ENCODE measurements around the gene DCAF15.
"Not testable (repeated sequence)": the region's sequence is repeated elsewhere in the genome, so short reads cannot be mapped to it uniquely, and the experiment has no call there.

Gene DCAF15

DNA sequence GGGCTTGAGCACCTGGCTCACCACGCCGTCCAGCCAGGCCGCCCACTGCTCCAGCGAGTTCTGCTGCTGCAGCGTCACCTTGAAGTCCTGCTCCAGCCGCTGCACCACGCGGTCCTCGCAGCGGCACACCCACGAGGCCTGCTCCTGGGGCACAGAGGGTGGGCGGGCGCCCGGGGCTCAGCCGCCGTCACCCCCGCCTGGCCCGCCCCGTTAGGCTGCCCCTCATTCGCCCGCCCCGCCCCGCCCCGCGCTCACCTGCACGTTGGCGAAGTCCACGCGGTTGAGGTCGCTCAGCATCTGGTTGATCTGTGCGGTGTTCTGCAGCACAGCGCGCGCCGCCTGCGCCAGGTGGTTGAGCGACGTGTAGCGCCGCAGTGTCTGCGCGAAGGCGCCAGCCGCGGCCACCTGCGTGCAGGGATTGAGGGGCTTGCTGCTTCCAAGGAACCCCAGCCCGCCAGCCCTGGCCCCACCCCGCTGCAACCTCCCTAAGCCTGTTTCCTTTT lies 11.3 kb downstream of the DCAF15 start:
- TF ChIP-seq, protein P1, sequence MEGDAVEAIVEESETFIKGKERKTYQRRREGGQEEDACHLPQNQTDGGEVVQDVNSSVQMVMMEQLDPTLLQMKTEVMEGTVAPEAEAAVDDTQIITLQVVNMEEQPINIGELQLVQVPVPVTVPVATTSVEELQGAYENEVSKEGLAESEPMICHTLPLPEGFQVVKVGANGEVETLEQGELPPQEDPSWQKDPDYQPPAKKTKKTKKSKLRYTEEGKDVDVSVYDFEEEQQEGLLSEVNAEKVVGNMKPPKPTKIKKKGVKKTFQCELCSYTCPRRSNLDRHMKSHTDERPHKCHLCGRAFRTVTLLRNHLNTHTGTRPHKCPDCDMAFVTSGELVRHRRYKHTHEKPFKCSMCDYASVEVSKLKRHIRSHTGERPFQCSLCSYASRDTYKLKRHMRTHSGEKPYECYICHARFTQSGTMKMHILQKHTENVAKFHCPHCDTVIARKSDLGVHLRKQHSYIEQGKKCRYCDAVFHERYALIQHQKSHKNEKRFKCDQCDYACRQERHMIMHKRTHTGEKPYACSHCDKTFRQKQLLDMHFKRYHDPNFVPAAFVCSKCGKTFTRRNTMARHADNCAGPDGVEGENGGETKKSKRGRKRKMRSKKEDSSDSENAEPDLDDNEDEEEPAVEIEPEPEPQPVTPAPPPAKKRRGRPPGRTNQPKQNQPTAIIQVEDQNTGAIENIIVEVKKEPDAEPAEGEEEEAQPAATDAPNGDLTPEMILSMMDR (IDR thresholded peaks at IDR 0.05; ENCODE audit: low read depth, low read length, missing control alignments) = no peak
- Histone ChIP-seq H3K27me3 (replicated peaks) (no peaks in the 10 kb centered on the region), H3K36me3 (replicated peaks) (peaks cover 48% of the 10 kb centered on the region), H3K4me3 (ENCODE audit: low read depth, low read length) (no peak overlapping the region), H3K27ac (no peak overlapping the region)
- in situ Hi-C loops (cut with HindIII; ENCODE audit: low pct_ligation_motif_present, low sequenced_read_pairs) = no loop called here
- DNase-seq = no peak

DNA sequence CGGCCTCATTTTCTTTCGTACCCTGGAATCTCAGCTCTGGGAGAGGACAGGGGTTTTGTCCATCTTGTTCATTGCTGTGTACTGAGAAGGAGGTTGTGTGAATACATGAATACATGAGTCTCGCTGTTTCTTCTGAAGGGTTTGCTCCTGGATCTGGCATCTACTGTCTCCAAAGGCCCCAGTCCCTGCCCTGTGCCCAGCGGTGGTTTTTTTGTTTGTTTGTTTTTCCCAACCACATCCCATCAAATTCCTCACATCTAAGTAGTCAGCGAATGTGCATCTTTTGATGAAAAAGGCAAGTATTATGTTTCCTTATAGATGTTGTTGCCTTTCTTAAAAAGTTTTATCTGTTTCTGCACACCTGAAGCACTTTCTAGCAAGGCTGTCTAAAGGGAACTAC lies 12.5 kb downstream of the DCAF15 start:
- Histone ChIP-seq H3K36me3 (replicated peaks) (peaks cover 49% of the 10 kb centered on the region), H3K27me3 (replicated peaks) (no peaks in the 10 kb centered on the region), H3K27ac (no peak overlapping the region), H3K4me3 (ENCODE audit: low read depth, low read length) (no peak overlapping the region)
- no peak for DNase-seq
- in situ Hi-C loops (cut with HindIII; ENCODE audit: low pct_ligation_motif_present, low sequenced_read_pairs) = no loop called here
- TF ChIP-seq, protein P1 (IDR thresholded peaks at IDR 0.05; ENCODE audit: low read depth, low read length, missing control alignments) = no peak

- in situ Hi-C loops (cut with HindIII; ENCODE audit: low pct_ligation_motif_present, low sequenced_read_pairs) = no loop called here
- Histone ChIP-seq H3K4me3 (ENCODE audit: low read depth, low read length) (no peak overlapping the region), H3K36me3 (replicated peaks) (peaks cover 45% of the 10 kb centered on the region), H3K27me3 (replicated peaks) (no peaks in the 10 kb centered on the region), H3K27ac (no peak overlapping the region)
- DNase-seq = no peak
- TF ChIP-seq, protein P1 (IDR thresholded peaks at IDR 0.05; ENCODE audit: low read depth, low read length, missing control alignments) = no peak
Measured at GRCh38 chr19:13965377-13965896, 13.1 kb downstream of the DCAF15 start.

DNA sequence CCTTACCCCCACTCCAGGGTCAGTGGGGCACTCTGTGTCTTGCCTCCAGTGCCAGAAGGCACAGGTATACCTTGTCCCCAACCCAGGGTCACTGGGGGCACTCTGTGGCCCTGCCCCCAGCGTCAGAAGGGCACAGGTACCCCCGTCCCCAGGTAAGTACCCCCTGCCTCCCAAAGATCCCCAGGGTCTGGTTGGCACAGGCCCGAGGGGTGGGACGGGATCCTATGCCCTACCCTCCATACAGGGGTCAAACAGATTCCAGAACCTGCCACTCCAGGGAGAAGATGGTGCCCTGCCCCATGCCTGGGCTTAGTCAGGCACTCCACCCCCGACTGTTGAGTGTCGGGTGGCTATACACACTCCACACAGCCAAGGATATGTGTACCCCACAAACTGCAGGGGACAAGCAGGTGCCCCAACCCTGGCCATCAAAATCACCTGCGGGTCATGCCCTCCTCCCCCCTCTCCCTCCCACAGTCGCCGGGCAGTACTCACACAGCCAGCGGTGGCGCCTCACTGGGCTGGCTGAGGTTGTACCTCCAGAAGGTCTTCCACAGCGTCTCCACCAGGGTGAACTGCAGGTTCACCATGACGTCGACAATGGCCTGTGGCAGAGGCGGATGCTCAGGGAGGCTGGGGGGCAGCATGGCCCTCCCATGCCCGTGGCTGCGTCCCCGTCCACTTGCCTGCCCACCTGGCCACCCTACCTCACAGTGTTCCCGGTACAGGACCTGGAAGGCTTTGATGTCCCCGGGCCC lies 13.8 kb downstream of the DCAF15 start:
- Histone ChIP-seq H3K36me3 (replicated peaks) (peaks cover 40% of the 10 kb centered on the region), H3K4me3 (ENCODE audit: low read depth, low read length) (no peak overlapping the region), H3K27me3 (replicated peaks) (no peaks in the 10 kb centered on the region), H3K27ac (no peak overlapping the region)
- in situ Hi-C loops (cut with HindIII; ENCODE audit: low pct_ligation_motif_present, low sequenced_read_pairs) = no loop called here
- DNase-seq = no peak
- TF ChIP-seq, protein P1 (IDR thresholded peaks at IDR 0.05; ENCODE audit: low read depth, low read length, missing control alignments) = no peak

DNA sequence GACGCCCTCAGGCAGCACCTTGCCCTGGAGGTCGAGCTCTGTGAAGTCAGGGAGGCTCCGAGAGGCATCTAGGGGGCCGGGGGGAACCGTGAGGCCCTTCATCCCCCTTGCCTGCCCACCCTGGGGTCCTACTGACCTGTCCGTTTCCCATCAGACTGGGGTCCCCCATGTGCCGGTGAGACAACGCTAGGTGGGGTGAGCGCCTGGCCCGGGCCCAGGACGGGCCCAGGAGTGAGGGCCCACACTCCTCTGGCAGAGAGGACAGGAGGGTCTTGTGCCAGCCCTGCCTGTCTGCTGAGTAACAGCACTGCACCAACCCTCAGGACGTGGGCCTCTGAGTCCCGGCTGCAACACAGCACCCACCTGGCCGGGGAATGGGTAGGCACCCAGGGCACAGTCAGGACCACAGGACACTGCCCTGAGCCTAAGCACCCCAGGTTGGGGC lies 14.4 kb downstream of the DCAF15 start:
- TF ChIP-seq, protein P1 (IDR thresholded peaks at IDR 0.05; ENCODE audit: low read depth, low read length, missing control alignments) = no peak

DNA sequence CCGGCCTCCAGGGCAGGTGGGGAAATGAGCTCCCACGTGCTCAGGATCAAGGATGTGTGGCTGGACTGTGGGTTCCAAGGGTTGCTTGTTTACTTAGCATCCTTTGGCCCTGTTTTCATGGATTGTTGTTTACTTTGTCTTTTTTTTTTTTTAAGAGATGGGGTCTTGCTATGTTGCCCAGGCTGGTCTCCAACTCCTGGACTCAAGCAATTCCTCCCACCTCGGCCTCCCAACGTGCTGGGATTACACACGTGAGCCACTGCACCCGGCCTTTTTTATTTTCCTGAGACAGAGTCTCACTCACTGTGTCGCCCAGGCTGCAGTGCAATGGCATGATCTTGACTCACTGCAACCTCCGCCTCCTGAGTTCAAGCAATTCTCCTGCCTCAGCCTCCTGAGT lies 14.9 kb downstream of the DCAF15 start:
- H3K27me3 ChIP-seq (replicated peaks); H3K4me3 ChIP-seq (ENCODE audit: low read depth, low read length); H3K27ac ChIP-seq; DNase-seq; in situ Hi-C loops (cut with HindIII; ENCODE audit: low pct_ligation_motif_present, low sequenced_read_pairs): not testable (repeated sequence)
- H3K36me3 ChIP-seq (replicated peaks) = peaks cover 38% of the 10 kb centered on the region

More for the DNA sequence above, 14.4 kb downstream of the DCAF15 start:
- in situ Hi-C loops (cut with HindIII; ENCODE audit: low pct_ligation_motif_present, low sequenced_read_pairs) = no loop called here
- Histone ChIP-seq H3K36me3 (replicated peaks) (peaks cover 40% of the 10 kb centered on the region), H3K27me3 (replicated peaks) (no peaks in the 10 kb centered on the region), H3K4me3 (ENCODE audit: low read depth, low read length) (no peak overlapping the region), H3K27ac (no peak overlapping the region)
- no peak for DNase-seq
